AG04450 (cell line): ENCODE data around the gene ZNF254. TPM values are rescaled to one million over a fixed set of nuclear protein-coding genes. Genes with fewer than 3 reads are reported as not detected.
"Not testable (repeated sequence)": the region's sequence is repeated elsewhere in the genome, so short reads cannot be mapped to it uniquely, and the experiment has no call there.

Experiments
- CTCF ChIA-PET: fragments of 300-600, 350-600 bp; formaldehyde crosslinking; extraction: SDS; loops from one replicate; lab custom pipeline; 2022; ENCODE audit warnings: antibody characterized with exemption, inconsistent platforms; lab: Charles Lee
- POLR2A ChIA-PET: fragments of 350-600 bp; formaldehyde crosslinking; extraction: SDS; loops from one replicate; lab custom pipeline; 2021; ENCODE audit warnings: antibody characterized with exemption, inconsistent platforms; lab: Yijun Ruan, JAX
- DNase-seq: peaks from one replicate; pipeline ENCODE4 v3.0.0-alpha.2; 2011; ENCODE audit warnings: low read depth, low spot score
- H3K27ac ChIP-seq: one replicate; pipeline ENCODE4 v1.5.1; 2012; ENCODE audit warnings: low read depth, low read length, control low read depth
- H3K27me3 ChIP-seq: one replicate; pipeline ENCODE4 v1.6.0; 2012; ENCODE audit warnings: low read length; ENCODE audit not compliant: control insufficient read depth, insufficient read depth
- H3K4me3 ChIP-seq: 2 replicates; pipeline ENCODE4 v1.5.1; 2011; ENCODE audit warnings: mild to moderate bottlenecking, low read depth, low read length, control low read depth
- H3K9me3 ChIP-seq: 2 replicates; pipeline ENCODE4 v1.5.1; 2012; ENCODE audit warnings: low read length; ENCODE audit not compliant: control insufficient read depth, insufficient read depth
- polyA plus RNA-seq: library from polyadenylated mRNA; depleted of rRNA; stranded (reverse); fragments of >200 nt; gene quantifications from 2 replicates; pipeline ENCODE4 v1.2.3, GENCODE V29; 2011
- TF ChIP-seq, protein P1 (sequence below): IDR thresholded peaks from 2 replicates; pipeline ENCODE4 v1.5.1; 2011; ENCODE audit warnings: low read depth, low read length, control low read depth, inconsistent platforms

ZNF254 gene
- polyA plus RNA-seq, 1 experiment, result 11.4 TPM

DNA sequence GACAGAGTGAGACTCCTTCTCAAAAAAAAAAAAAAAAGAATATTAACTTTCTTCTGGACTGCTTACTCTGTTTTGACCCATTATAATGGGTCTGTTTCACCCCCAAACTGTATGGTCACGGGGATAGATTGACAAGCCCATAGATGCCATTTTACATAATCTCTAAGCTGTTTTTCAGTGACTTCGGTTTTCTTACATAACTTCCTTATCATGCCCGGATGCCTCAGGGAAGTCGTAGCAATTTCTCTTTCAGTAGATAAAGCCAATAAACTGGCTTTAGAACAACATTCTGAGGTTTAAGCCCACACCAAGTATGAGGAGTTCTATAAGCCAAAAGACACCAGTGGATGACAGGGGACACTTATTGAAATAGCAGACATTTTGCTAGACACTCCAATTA is 5.9 kb upstream of the ZNF254 start:
- TF ChIP-seq, protein P1, sequence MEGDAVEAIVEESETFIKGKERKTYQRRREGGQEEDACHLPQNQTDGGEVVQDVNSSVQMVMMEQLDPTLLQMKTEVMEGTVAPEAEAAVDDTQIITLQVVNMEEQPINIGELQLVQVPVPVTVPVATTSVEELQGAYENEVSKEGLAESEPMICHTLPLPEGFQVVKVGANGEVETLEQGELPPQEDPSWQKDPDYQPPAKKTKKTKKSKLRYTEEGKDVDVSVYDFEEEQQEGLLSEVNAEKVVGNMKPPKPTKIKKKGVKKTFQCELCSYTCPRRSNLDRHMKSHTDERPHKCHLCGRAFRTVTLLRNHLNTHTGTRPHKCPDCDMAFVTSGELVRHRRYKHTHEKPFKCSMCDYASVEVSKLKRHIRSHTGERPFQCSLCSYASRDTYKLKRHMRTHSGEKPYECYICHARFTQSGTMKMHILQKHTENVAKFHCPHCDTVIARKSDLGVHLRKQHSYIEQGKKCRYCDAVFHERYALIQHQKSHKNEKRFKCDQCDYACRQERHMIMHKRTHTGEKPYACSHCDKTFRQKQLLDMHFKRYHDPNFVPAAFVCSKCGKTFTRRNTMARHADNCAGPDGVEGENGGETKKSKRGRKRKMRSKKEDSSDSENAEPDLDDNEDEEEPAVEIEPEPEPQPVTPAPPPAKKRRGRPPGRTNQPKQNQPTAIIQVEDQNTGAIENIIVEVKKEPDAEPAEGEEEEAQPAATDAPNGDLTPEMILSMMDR, result no peak
- Histone ChIP-seq H3K27me3 (no peaks in the 10 kb centered on the region), H3K4me3 (no peak overlapping the region), H3K9me3 (no peaks in the 10 kb centered on the region), H3K27ac (no peak overlapping the region)
- DNase-seq, result no peak
- POLR2A ChIA-PET, result no interaction called here
- CTCF ChIA-PET, result no interaction called here

DNA sequence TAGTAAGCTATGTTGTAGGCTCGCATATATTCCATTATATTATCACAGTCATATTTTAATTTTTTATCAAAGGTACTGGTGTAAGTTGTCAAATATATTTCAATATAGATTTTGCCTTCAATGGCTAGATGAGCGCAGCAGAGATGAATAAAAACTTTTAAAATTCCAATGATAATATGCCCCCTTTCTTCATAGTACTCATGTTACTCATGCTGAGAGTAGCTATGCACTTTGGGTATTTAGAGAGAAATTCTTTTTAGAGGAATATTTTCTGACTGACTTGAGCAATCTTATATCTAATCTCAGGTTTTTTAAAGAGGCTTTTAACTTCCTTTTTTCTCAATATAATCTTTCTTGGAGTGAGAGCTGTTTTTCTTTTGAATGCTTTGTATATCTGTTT is 11.4 kb downstream of the ZNF254 start:
- Histone ChIP-seq H3K27me3 (no peaks in the 10 kb centered on the region), H3K27ac (no peak overlapping the region), H3K9me3 (peaks cover 6% of the 10 kb centered on the region), H3K4me3 (no peak overlapping the region)
- TF ChIP-seq, protein P1, result no peak
- ChIA-PET CTCF (interaction anchor here (0.8 kb wide), 1 partner anchor 103 kb away, joined by 3 read pairs; no protein-coding TSS in a partner anchor), POLR2A (no interaction called here)
- DNase-seq, result no peak

DNA sequence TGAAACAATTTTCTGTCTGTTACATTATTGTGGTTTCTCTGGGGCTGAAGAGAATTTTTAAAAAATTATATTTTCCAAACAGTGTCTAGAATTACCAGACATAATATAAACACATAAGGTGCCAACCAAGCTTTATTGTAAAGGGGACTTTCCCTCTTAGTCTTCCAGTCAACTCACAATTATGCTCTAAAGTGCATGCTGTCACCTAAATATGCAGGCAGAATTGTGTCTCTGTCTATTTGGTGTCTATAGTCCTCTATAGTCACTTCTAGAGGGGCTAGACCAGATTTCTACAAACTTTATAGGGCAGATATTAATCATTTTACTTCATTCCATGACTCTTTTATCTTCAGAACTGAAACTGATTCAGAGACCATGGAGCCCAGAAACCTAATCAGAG is 12.8 kb downstream of the ZNF254 start:
- DNase-seq, result no peak
- TF ChIP-seq, protein P1, result no peak
- CTCF ChIA-PET, result no interaction called here
- no peak overlapping the region for H3K4me3 ChIP-seq
- no peak overlapping the region for H3K27ac ChIP-seq
- H3K9me3 ChIP-seq, result peaks cover 5% of the 10 kb centered on the region
- no peaks in the 10 kb centered on the region for H3K27me3 ChIP-seq
- POLR2A ChIA-PET, result no interaction called here

DNA sequence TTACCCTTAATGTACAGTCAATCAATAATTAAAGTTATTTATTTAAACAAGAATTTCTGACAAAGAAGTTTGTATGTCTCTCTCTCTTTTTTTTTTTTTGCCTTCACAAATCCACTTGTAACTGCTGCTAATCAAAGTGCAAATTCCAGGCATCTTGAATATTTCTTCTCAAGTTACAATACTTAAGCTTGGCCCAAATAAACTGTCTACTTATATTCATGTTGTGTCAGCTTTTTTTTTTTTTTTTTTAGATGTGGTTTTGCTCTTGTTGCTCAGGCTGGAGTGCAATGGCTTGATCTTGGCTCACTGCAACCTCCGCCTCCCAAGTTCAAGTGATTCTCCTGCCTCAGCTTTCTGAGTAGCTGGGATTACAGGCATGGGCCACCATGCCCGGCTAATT is 13.6 kb downstream of the ZNF254 start:
- H3K27me3 ChIP-seq, H3K4me3 ChIP-seq, DNase-seq, POLR2A ChIA-PET, H3K9me3 ChIP-seq, H3K27ac ChIP-seq: not testable (repeated sequence)
- CTCF ChIA-PET, result interaction anchor here (0.7 kb wide), 1 partner anchor 20 kb away, joined by 5 read pairs; no protein-coding TSS in a partner anchor

DNA sequence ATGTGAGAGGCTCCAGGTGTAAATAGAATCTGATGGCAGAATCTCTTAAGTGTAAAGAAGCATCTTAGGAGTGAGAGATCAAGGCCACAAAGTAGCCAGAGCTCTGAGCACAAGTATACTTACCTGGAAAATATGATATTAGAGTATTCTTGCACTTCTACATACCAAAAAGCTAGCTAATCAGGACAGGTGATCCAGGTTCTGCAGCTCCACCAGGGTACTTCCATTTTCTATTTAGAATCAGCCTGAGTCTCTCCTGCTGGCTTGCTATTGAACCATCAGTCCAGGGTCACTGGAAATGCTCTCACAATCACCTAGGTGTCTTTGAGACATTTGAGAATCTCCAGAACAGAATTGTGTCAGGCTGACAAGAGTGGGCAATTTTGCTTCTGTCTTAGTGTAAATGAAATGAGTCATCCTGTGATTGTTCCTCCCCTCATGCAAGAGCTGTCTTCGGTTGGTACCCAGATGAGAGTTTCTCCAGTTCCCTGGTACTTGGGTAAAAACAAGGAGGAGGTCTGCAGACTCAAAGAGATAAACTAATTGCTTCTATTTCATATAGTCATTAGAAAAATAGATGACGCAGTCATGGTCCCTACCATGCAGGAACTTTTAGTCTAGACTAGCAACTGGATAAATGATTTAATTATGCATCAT is 14.6 kb downstream of the ZNF254 start:
- ChIA-PET POLR2A (no interaction called here), CTCF (no interaction called here)
- H3K27me3 ChIP-seq, result no peaks in the 10 kb centered on the region
- TF ChIP-seq, protein P1, result no peak
- no peak for DNase-seq
- no peak overlapping the region for H3K4me3 ChIP-seq
- H3K27ac ChIP-seq, result no peak overlapping the region
- peaks cover 4% of the 10 kb centered on the region; the same call in 1 of the 2 replicates for H3K9me3 ChIP-seq
